PC-9 (cell line): ENCODE measurements around the gene LAMA3. TPM values are rescaled to one million over a fixed set of nuclear protein-coding genes. Genes with fewer than 3 reads are reported as not detected.

ENCODE experiments used
- BruUV-seq: library from RNA; stranded (reverse); fragments of 400-500 nt; replicated peaks from 2 replicates; lab custom pipeline; 2021; lab: Mats Ljungman, UMichigan
- CTCF ChIA-PET: fragments of 300-600 bp; sonication (Branson Sonifier 250); formaldehyde crosslinking; loops from one replicate; lab custom pipeline; 2022; ENCODE audit warnings: antibody characterized with exemption; lab: Charles Lee
- POLR2A ChIA-PET: fragments of 300-600 bp; sonication (Branson Sonifier 250); formaldehyde crosslinking; loops from one replicate; lab custom pipeline; 2022; ENCODE audit warnings: antibody characterized with exemption; ENCODE audit not compliant: unreplicated experiment; lab: Charles Lee
- DNase-seq, 2 experiments: peaks; one replicate each; pipeline versions ENCODE4 v3.0.0 to v3.0.0-alpha.2; 2015 to 2022; ENCODE audit warnings: mixed read lengths in 1 of 2
- H2AFZ ChIP-seq: fragments of 200-600 bp; sonication (generic); 2 replicates; pipeline ENCODE4 v1.8.1; 2017; ENCODE audit warnings: antibody characterized with exemption
- H3F3A ChIP-seq: fragments of 200-600 bp; sonication (generic); 2 replicates; pipeline ENCODE4 v1.8.1; 2017; ENCODE audit warnings: antibody characterized with exemption, mild to moderate bottlenecking, low read depth; ENCODE audit not compliant: insufficient read depth
- H3K27ac ChIP-seq: fragments of 200-600 bp; sonication (generic); 2 replicates; pipeline ENCODE4 v1.6.1; 2016; ENCODE audit warnings: mixed run types
- H3K27me3 ChIP-seq: fragments of 200-600 bp; sonication (generic); 2 replicates; pipeline ENCODE4 v1.6.1; 2016; ENCODE audit warnings: low read depth, mixed run types; ENCODE audit not compliant: insufficient read depth
- H3K36me3 ChIP-seq: fragments of 200-600 bp; sonication (generic); 2 replicates; pipeline ENCODE4 v1.6.1; 2016; ENCODE audit warnings: low read depth, mixed run types
- H3K4me1 ChIP-seq: fragments of 200-600 bp; sonication (generic); replicated peaks from 2 replicates; pipeline ENCODE4 v1.6.1; 2016; ENCODE audit warnings: mixed run types; ENCODE audit not compliant: insufficient read depth
- H3K4me2 ChIP-seq: fragments of 200-600 bp; sonication (generic); 2 replicates; pipeline ENCODE4 v1.6.1; 2017; ENCODE audit warnings: mixed run types
- H3K4me3 ChIP-seq: fragments of 200-600 bp; sonication (generic); 2 replicates; pipeline ENCODE4 v1.6.1; 2016; ENCODE audit warnings: mixed run types
- H3K79me2 ChIP-seq: fragments of 200-600 bp; sonication (generic); 2 replicates; pipeline ENCODE4 v1.6.1; 2017; ENCODE audit warnings: low read depth, mixed run types
- H3K9me2 ChIP-seq: fragments of 200-600 bp; sonication (generic); 2 replicates; pipeline ENCODE4 v1.8.1; 2017; ENCODE audit warnings: mild to moderate bottlenecking; ENCODE audit not compliant: insufficient read depth
- H3K9me3 ChIP-seq: fragments of 200-600 bp; sonication (generic); 2 replicates; pipeline ENCODE4 v1.8.1; 2016; ENCODE audit warnings: low read depth; ENCODE audit not compliant: insufficient read depth
- H4K20me1 ChIP-seq: fragments of 200-600 bp; sonication (generic); 2 replicates; pipeline ENCODE4 v1.8.1; 2017; ENCODE audit not compliant: insufficient read depth
- EZH2 ChIP-seq: fragments of 200-600 bp; sonication (generic); IDR thresholded peaks from 2 replicates; pipeline ENCODE4 v1.8.0; 2017; ENCODE audit warnings: antibody characterized with exemption, low read depth
- intact Hi-C: fragments of 100-400 bp; cut with micrococcal nuclease; formaldehyde crosslinking; loops from one replicate; pipeline ENCODE4 v1.10.0; 2022; ENCODE audit not compliant: unreplicated experiment
- total RNA-seq: library from RNA; stranded (reverse); gene quantifications from 2 replicates; pipeline ENCODE4 v1.2.3, GENCODE V29; 2021
- TF ChIP-seq, protein P1 (sequence below): fragments of 200-600 bp; sonication (generic); conservative IDR thresholded peaks from 2 replicates; pipeline ENCODE4 v1.6.1; 2017; ENCODE audit warnings: mixed run types, antibody characterized with exemption, mild to moderate bottlenecking, moderate library complexity

Gene LAMA3
- total RNA-seq, 1 experiment from 2014 or later, result 44.4 TPM

DNA sequence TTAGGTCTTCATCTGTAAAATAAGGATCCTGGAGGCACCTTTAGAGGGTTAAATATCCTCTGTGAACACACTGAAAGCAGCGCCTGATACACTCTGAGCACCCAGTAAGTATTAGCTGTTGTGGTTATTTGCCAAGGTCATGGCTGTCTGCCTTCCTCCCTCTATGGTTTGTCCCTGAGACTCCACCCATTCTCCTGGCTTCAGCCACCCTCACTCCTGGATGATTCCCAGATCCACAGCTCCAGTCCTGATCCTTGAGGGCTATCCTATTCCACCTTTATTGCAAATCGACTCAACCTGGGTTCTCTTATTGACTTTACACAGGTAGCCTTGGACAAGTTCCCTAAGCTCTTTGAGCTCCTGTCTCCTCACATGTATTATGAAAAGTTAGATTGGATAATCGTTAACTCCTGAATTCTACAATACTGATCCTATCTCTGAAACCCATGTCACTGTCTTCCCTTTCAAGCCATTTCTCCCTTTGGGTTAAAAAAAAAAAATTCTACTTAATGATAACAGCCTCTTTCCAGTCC lies 162.3 kb downstream of the LAMA3 start:
- H3K79me2 ChIP-seq, result no peaks in the 10 kb centered on the region
- no peak overlapping the region for H2AFZ ChIP-seq
- peaks cover 24% of the 10 kb centered on the region; the same call in 1 of the 2 replicates for H3F3A ChIP-seq
- no peak for DNase-seq
- H3K9me3 ChIP-seq, result no peaks in the 10 kb centered on the region
- no peak overlapping the region for H3K27ac ChIP-seq
- no peaks in the 10 kb centered on the region for H3K9me2 ChIP-seq
- no peak for TF ChIP-seq EZH2
- BruUV-seq, result no TSS peak
- intact Hi-C loops, result no loop called here
- H3K4me2 ChIP-seq, result no peak overlapping the region
- H3K36me3 ChIP-seq, result no peaks in the 10 kb centered on the region
- H3K27me3 ChIP-seq, result no peaks in the 10 kb centered on the region
- H3K4me1 ChIP-seq, result peaks cover 34% of the 10 kb centered on the region
- ChIA-PET CTCF (no interaction called here), POLR2A (no interaction called here)
- no peak overlapping the region for H3K4me3 ChIP-seq
- H4K20me1 ChIP-seq, result no peaks in the 10 kb centered on the region

DNA sequence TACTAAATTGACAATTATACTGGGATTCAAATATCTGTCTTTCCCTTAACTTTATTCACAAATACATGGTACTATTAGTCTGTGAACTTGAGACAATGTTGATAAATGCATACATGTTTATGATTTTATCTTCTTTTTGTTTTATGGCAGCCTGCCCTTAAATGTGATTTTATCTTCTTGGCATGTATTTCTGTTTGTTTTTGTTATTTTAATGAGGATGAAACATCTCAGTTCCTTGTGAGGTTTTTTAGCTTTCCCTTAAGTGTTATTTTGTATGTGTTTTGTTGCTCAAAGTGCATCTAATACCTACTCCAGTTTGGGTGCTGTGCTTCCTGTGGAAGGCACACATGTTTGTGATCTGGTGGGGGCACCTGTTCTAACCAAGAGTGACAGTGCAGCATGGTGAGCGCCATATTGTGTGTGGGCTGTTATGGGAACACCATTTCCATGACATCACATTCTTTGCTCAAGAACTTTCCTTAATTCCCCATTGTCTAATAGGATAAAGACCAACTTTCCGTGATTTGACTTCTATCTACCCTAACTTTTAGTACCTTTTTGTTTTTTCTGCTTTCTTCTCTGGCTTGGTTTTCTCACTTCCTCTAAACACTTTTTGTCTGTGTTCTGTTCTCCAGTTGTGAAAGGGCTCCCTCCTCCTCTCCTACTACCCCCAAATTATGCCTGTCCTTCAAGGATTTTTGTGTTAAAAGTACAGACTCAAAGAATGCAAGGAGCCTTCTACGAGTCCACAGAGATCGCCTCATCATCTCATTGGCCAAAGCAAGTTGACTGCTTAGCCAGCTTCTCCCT lies 163.2 kb downstream of the LAMA3 start:
- Histone ChIP-seq H3F3A (peaks cover 29% of the 10 kb centered on the region; the same call in 1 of the 2 replicates), H2AFZ (no peak overlapping the region), H4K20me1 (no peaks in the 10 kb centered on the region), H3K27me3 (no peaks in the 10 kb centered on the region), H3K36me3 (no peaks in the 10 kb centered on the region), H3K27ac (no peak overlapping the region), H3K9me3 (no peaks in the 10 kb centered on the region), H3K79me2 (no peaks in the 10 kb centered on the region), H3K9me2 (no peaks in the 10 kb centered on the region), H3K4me2 (no peak overlapping the region), H3K4me1 (peaks cover 42% of the 10 kb centered on the region), H3K4me3 (no peak overlapping the region)
- intact Hi-C loops, result no loop called here
- POLR2A ChIA-PET, result no interaction called here
- BruUV-seq, result no TSS peak
- TF ChIP-seq, protein P1, sequence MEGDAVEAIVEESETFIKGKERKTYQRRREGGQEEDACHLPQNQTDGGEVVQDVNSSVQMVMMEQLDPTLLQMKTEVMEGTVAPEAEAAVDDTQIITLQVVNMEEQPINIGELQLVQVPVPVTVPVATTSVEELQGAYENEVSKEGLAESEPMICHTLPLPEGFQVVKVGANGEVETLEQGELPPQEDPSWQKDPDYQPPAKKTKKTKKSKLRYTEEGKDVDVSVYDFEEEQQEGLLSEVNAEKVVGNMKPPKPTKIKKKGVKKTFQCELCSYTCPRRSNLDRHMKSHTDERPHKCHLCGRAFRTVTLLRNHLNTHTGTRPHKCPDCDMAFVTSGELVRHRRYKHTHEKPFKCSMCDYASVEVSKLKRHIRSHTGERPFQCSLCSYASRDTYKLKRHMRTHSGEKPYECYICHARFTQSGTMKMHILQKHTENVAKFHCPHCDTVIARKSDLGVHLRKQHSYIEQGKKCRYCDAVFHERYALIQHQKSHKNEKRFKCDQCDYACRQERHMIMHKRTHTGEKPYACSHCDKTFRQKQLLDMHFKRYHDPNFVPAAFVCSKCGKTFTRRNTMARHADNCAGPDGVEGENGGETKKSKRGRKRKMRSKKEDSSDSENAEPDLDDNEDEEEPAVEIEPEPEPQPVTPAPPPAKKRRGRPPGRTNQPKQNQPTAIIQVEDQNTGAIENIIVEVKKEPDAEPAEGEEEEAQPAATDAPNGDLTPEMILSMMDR, result no peak
- no peak for TF ChIP-seq EZH2
- CTCF ChIA-PET, result no interaction called here
- no peak for DNase-seq

DNA sequence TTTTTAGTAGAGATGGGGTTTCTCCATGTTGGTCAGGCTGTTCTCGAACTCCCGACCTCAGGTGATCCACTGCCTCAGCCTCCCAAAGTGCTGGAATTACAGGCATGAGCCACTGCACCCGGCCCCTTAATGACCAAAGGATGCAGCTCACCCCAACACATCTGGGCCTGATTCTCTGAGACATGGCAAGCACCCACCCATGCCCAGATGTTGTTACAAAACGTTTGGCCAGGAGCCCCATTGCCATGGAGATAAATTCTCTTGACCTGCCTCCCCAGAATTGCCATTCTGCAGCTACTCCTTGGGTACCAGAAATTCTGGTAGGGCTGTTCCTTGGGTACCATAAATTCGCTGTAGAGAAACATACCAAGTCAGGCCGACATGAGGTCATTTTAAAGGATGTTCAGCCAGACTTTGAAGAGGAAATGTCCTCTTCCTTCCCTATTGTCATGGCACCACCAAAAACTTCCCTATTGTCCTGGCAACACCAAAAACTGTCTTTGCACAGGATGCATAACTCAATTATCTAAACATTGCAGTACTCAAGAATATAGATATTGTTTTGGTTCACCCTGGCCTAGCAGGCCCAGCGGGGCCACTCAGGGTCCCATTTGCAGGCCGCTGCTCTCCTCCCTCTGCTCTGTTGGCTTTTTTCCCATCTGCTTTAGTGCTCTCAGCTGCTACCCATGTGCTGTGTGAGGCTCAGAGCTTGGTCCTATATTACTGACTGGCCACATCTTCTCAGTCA lies 164.4 kb downstream of the LAMA3 start:
- Histone ChIP-seq H3K4me3 (no peak overlapping the region), H3K4me1 (peaks cover 32% of the 10 kb centered on the region), H3K9me2 (no peaks in the 10 kb centered on the region), H2AFZ (no peak overlapping the region), H4K20me1 (no peaks in the 10 kb centered on the region), H3K79me2 (no peaks in the 10 kb centered on the region), H3K4me2 (no peak overlapping the region), H3K36me3 (no peaks in the 10 kb centered on the region), H3K9me3 (no peaks in the 10 kb centered on the region), H3K27ac (no peak overlapping the region), H3F3A (peaks cover 25% of the 10 kb centered on the region; the same call in 1 of the 2 replicates), H3K27me3 (no peaks in the 10 kb centered on the region)
- ChIA-PET POLR2A (no interaction called here), CTCF (no interaction called here)
- no TSS peak for BruUV-seq
- DNase-seq, result no peak
- no peak for TF ChIP-seq EZH2
- TF ChIP-seq, protein P1, result no peak
- intact Hi-C loops, result no loop called here
